Stimulated activated CD8-positive, alpha-beta memory T cell treated with anti-CD3 and anti-CD28 coated beads, Interleukin-15, amount 100 ng/mL, for 4 hours (primary cell): ENCODE results near the gene TRIOBP.

Experiments
- DNase-seq, 2 donors: peaks; one replicate each; pipeline ENCODE4 v3.0.0-alpha.2; 2020; ENCODE audit warnings: low read depth in 2 of 2

Gene TRIOBP

DNA sequence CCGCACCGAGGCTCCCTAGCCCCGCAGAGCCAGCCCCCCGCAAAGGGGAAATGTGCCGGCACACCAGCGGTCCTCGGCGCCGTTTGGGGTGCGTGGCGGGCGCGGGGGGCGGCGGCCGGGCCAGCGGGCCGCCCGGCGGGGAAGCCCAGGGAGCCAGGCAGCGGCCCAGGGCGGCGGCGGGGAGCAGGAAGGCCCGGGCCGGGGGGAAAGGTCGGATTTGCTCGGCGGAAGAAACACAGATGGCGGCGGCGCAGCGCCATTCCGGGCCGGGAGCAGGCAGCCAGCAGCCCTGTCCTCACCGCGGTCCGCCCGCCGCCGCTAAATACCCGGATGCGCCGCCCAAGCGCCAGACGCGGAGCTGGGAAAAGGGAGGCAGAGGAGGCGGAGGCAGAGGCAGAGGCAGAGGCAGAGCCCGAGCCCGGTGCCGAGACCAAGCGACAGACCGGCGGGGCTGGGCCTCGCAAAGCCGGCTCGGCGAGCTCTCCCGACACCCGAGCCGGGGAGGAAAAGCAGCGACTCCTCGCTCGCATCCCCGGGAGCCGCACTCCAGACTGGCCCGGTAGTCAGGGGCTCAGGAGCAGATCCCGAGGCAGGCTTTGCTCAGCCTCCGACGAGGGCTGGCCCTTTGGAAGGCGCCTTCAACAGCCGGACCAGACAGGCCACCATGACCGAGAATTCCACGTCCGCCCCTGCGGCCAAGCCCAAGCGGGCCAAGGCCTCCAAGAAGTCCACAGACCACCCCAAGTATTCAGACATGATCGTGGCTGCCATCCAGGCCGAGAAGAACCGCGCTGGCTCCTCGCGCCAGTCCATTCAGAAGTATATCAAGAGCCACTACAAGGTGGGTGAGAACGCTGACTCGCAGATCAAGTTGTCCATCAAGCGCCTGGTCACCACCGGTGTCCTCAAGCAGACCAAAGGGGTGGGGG lies 108.3 kb downstream of the TRIOBP start:
- DNase-seq = peak in 1 of 2 donors; percentile 23

DNA sequence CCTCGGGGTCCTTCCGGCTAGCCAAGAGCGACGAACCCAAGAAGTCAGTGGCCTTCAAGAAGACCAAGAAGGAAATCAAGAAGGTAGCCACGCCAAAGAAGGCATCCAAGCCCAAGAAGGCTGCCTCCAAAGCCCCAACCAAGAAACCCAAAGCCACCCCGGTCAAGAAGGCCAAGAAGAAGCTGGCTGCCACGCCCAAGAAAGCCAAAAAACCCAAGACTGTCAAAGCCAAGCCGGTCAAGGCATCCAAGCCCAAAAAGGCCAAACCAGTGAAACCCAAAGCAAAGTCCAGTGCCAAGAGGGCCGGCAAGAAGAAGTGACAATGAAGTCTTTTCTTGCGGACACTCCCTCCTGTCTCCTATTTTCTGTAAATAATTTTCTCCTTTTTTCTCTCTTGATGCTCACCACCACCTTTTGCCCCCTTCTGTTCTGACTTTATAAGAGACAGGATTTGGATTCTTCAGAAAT lies 109.0 kb downstream of the TRIOBP start:
- no peak for DNase-seq

DNA sequence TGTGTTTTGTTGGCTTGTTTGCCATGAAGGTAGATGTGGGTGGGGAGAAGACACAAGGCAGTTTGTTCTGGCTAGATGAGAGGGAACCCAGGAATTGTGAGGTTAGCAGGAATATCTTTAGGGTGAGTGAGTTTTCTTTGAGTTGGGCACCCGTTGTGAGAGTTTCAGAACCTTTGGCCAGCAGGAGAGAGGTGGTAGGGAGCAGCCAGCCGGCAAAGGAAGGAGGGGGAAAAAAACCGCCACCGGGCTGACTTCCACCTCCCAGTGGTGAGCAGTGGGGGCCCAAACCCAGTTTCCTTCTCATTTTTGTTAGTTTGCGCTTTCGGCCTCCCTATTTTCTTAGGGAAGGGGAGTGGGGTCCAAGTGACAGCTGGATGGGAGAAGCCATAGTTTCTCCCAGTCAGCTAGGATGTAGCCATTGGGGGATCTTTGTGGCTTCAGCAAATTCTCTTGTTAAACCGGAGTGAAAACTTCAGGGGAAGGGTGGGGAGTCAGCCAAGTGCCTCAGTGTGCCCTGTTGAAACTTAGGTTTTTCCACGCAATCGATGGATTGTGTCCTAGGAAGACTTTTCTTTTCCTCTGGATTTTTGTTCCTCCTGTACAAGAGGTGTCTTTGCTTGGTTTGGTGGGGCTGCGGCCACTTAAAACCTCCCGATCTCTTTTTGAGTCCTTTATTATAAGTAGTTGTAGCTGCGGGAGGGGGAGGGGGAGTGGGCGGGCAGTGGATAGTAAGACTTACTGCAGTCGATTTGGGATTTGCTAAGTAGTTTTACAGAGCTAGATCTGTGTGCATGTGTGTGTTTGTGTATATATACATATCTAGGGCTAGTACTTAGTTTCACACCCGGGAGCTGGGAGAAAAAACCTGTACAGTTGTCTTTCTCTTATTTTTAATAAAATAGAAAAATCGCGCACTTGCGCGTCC lies 109.8 kb downstream of the TRIOBP start:
- no peak for DNase-seq

DNA sequence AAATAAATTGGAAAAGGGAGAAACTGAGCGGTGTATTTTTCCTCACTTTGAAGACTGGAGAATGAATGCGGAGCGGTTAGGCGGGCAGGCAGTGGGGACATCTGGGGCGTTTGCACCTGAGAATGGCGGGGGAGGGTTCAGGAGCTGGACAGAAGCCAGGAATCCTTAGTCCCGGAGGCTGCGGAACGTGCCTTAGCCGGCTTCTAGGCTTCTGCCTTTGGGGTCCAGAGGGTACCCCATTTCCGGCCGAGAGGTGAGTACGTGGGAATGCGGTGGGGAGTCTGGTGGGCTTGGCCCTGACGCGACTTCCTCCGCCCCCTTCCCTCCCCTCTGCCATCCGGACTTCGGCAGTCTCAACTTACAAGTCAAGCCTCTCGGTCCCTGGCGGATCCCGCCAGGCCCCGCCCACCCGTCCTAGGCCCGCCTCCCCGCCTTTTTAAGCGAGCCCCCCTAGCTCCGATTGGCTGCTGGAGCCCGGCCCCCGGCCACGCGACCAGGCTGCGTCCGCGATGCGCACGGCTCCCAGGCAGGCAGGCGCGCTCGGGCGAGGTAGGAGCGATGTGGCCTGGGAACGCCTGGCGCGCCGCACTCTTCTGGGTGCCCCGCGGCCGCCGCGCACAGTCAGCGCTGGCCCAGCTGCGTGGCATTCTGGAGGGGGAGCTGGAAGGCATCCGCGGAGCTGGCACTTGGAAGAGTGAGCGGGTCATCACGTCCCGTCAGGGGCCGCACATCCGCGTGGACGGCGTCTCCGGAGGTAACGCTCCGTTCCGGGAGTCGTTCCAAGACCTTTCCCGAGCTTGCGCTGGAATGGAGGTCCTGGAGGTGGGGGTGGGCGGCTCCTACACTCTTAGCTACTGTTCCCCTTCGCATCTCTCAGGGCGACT lies 110.8 kb downstream of the TRIOBP start, which contains the start of gene GCAT:
Gene GCAT (plus strand): TSS at position 525 of the 884 bp plus-strand sequence. CDS start 34 bp downstream, at position 559.
- peak; percentile 70 to 74 for DNase-seq

DNA sequence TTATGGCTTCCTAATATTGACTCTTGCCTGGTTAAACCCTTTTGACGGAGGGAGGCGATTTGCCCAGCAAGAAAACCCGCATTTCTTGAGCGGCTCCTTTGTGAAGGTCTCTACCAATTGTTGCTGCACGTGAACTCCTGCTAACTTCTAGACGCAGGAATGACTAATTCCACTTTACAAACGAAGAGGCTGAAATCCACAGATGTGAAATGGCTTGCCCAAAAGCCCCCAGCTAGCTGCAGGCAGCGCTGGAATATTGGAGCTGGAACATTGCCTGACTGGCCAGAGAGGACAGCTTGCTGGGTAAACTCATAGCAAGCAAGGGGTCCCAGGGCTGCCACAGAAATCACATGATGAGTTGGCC lies 111.4 kb downstream of the TRIOBP start:
- no peak for DNase-seq

DNA sequence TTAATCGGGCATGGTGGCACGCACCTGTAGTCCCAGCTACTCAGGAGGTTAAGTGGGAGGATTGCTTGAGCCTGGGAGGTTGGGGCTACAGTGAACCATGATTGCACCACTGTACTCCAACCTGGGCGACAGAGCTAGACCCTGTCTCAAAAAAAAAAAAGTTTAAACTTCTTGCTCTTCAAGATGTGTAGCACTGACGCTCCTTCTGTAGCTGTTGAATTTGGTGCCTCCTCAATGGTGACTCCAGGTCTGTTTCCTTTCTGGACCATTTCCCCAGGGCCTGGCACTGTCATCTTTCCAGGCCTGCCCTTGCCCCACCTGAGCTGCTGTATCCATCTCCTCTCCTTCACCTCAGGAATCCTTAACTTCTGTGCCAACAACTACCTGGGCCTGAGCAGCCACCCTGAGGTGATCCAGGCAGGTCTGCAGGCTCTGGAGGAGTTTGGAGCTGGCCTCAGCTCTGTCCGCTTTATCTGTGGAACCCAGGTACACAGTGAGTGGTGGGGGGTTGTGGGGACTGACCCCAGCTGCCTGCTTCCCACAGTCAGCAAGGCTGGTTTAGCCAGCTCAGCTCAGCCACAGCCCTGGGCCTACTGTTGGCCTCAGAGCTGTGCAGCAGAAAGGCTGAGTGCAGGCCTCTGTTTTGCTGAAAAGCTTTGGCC lies 113.0 kb downstream of the TRIOBP start:
- no peak for DNase-seq

DNA sequence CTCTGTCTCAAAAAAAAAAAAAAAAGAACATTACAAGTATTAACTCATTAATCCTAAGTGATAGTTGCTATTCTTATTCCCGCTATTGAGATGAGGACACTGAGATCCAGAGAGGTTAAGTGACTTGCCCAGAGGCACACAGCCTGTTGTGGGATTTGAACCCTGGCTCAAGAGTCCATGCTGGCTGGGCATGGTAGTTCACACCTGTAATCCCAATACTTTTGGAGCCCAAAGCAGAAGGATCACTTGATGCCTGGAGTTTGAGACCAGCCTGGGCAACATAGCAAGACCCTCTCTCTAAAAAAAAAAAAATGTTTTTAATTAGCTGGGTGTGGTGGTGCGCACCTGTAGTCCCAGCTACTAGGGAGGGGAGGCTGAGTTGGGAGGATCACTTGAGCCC lies 115.0 kb downstream of the TRIOBP start:
- no peak for DNase-seq

DNA sequence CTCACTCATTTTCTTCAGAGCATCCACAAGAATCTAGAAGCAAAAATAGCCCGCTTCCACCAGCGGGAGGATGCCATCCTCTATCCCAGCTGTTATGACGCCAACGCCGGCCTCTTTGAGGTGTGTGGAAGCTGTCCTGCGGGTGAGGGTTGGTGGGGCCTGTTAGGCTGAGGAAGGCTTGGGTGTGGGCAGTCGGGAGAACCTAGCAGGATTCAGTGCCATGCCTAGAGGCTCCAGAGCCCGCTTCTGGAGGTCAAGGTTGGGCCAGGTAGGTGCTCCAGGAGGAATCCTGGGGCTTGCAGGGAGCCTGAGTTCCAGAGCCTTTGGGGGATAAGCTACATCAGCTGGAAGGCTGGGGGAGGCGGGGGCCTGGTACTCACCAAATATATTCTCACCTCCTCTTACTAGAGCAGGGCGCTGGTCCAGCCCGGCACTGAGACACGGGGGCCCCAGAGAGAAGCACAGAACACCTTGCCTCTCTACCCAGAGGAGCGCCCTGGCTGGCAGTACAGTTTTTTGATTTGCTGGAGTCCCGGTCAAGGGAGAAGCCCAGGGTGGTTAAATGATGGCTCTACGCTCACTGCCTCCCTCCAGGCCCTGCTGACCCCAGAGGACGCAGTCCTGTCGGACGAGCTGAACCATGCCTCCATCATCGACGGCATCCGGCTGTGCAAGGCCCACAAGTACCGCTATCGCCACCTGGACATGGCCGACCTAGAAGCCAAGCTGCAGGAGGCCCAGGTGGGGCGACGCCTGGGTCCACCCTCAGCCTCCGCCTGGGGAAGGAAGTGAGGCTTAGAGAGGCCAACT lies 116.2 kb downstream of the TRIOBP start:
- DNase-seq = no peak

DNA sequence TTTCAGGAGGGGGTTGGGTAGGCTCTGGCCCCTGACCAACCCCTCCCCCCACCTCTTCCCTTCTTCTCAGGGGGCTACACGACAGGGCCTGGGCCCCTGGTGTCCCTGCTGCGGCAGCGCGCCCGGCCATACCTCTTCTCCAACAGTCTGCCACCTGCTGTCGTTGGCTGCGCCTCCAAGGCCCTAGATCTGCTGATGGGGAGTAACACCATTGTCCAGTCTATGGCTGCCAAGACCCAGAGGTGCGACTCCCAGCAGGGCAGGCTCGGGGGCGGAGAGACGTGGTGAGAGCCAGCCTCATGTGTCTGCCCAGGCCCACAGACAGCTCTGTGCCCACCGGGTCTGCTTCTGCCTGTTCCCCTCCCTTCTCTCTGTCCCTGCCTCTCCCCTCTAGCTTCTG lies 118.7 kb downstream of the TRIOBP start:
- DNase-seq = no peak

DNA sequence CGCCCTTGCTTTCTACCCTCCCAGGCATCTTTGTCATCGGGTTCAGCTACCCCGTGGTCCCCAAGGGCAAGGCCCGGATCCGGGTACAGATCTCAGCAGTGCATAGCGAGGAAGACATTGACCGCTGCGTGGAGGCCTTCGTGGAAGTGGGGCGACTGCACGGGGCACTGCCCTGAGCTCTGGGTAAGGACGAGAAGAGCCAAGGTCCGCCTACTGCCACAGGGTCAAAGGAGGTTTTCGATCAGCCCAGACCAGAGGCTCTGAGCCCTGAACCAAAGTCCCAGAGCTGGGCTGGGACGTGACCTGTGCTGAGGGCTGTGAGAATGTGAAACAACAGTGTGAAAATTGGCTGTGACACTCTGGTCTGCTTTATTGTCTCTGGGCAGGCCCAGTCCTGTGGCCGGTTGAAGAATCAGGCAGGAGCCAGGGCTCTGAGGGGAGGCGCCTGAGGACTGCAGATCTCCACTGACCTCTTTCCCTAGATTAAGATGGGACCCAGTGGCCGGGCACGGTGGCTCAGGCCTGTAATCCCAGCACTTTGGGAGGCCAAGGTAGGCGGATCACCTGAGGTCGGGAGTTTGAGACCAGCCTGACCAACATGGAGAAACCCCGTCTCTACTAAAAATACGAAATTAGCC lies 119.8 kb downstream of the TRIOBP start:
- no peak for DNase-seq

DNA sequence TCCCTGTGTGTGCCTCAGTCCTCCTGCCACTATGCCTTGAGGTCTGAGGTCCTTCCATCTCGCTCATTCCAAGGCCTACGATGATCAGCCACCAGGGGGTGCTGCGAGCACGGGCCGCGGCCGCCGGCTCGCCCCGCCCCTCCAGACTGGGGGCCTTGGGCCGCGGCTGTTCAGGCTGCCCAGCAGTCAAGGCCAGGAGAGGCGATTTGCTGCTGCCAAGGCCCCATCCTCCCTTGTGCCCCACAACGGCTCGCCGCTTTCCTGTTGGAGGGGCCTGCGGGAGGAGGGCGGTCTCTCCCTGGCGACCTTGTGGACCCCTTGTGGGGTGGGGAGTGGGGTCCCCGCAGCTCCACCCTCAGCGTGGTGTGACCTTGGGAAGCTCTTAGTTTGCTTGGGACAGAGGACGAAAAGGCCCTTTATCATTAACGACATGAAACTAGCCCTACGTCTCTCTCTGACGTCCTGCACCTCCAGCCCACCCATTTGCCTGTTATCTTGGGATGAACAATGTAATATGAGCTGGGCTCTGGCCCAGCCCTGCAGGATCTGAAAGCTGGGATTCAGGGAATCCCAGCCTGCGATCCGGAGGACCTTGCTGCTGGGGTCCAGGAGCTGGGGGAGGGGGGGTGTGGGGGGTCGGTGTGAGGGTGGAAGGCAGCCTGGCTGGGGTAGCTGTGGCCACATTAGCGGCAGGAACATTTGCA lies 121.0 kb downstream of the TRIOBP start:
- DNase-seq = peak; percentile 37 to 57

DNA sequence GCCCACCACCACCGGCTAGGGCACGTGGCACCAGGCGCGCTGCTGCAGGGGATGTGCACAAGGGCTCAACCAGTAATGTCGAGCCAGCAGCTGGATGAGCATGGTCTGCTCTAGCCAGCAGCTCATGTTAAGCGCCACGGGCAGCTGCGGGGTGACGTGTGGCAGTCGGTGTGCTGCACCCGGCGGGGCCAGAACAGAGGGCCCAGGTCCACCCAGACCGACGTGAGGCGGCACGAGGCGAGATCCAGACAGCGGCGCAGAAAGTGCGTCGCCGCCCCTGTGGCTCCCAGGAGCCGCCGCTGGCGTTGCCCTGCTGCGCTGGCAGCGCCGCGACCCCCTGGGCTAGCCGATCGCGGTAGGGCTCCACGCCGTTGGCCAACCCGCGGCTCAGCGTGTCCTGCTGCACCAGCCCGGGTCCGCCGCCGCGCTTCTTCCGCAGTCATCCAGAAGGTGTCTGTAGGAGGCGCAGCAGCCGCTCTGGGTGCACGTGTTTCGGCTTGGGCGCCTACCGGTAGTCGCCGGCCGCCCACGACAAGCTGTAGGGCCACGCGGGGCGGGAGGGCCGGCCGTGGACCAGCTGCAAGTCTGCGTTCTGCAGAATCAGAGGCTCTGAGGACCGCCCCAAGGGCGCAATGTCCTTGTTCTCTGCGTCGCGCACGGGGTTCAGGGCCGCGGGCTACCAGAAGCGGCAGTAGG lies 121.7 kb downstream of the TRIOBP start:
- DNase-seq = peak; percentile 27 to 28

DNA sequence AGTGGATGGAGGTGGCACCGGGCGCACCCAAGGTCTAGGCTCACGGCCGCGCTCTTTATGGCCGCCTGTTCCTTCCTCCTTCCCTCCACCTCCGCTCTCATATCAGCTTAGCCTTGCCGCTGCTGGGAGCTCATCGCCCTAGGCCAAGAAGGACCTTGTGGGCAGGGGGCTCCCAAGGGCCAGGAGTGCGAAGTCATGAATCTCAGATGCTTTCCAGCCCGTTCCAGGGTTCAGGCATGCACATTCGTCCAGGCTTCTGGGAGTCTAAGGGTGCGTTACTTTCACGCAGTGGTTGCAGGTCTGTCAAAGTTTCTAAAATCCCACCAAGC lies 122.2 kb downstream of the TRIOBP start:
- DNase-seq = no peak

DNA sequence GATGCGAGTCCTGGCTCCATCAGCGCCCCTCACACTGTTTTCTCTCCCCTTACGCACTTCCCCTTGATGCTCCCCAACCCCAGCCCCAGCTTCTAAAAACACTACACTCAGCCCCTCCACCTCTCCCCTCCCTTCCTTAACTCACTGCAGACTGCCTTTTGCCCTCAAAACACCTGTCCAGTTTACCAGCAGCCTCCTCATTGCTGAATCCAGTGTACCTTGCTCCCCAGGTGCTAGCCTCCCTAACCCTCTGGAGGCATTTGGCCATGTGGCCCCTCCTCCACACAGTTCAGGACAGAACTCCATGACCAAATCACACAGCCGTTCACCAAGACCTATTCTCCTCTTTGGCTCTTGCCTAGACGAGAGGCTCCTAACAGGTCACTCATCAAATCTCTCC lies 123.5 kb downstream of the TRIOBP start:
- no peak for DNase-seq

DNA sequence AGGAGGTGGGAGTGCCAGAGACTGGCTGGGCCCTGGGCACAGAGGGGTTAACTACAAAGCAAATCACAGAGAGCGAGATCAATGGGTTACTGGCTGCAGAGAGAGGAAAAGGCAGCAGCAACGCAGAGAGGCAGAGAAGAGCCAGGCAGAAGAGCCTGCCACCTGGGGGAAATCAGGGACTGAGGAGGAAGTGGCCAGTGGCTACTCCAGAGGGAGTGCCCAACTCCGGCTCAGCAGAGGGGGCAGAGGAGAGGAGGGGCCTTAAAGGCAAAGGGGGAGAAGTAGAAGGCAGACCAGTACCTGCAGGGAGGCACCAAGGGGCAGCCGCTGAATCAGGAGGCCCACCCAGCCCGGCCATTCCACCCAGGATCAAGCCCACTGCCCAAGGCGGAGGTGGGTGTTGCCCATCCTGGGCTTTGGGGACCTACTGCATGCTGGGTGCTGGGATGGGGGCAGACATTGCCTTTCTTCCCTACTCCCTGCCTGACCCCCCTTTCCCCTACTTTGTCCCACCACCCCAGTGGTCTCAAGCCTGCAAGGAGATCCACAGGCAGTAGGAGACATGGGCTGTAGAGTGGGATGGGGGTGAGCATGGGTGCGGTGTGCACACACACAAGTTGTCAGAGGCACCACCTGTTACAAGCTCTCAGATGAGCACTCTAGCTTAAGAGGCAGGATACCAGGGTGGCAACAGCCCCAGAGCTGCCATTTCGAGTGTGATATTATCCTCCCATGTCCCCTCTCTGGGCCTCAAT lies 125.4 kb downstream of the TRIOBP start:
- no peak for DNase-seq

DNA sequence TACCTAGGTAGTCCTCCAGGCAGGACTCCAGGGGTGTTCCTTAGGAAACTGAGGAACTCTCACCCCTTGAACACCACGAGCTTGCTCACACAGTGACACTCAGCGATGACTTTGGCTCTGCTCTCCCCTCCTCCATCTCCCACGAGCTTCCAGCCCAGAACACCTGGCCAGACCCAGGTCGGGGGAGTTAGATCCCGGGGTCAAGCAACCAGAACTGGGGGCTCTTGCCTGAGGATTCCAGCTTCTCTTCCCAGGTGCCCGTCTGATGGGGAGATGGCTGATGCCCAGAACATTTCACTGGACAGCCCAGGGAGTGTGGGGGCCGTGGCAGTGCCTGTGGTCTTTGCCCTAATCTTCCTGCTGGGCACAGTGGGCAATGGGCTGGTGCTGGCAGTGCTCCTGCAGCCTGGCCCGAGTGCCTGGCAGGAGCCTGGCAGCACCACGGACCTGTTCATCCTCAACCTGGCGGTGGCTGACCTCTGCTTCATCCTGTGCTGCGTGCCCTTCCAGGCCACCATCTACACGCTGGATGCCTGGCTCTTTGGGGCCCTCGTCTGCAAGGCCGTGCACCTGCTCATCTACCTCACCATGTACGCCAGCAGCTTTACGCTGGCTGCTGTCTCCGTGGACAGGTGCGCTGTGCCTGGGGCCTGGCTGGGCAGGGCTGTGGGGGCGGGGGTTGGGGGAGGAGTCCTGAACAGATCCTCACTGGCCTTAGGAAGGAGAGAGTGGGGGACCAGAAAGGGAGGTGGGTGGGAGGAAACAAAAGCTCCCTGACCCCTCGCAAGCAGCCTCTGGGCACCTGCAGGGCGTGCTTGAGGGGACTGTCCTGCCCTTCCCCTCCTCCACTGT lies 126.5 kb downstream of the TRIOBP start, which contains the start of gene GALR3:
Gene GALR3 (plus strand): TSS at position 249 of the 852 bp plus-strand sequence. CDS start 25 bp downstream, at position 274.
- DNase-seq = no peak
